Astrocyte (in vitro differentiated cells and primary cell): ENCODE data around the gene IL1R1.

Source experiments
- EZH2 ChIP-seq: IDR thresholded peaks from 2 replicates; pipeline ENCODE4 v1.6.1; 2012; ENCODE audit warnings: mild to moderate bottlenecking, low read length, inconsistent platforms; ENCODE audit not compliant: insufficient read depth
- TF ChIP-seq, protein P1 (sequence below): IDR thresholded peaks from 2 replicates; pipeline ENCODE4 v1.5.1; 2011; ENCODE audit warnings: low read depth, mild to moderate bottlenecking, inconsistent platforms, low read length, moderate library complexity; ENCODE audit not compliant: insufficient read depth

DNA sequence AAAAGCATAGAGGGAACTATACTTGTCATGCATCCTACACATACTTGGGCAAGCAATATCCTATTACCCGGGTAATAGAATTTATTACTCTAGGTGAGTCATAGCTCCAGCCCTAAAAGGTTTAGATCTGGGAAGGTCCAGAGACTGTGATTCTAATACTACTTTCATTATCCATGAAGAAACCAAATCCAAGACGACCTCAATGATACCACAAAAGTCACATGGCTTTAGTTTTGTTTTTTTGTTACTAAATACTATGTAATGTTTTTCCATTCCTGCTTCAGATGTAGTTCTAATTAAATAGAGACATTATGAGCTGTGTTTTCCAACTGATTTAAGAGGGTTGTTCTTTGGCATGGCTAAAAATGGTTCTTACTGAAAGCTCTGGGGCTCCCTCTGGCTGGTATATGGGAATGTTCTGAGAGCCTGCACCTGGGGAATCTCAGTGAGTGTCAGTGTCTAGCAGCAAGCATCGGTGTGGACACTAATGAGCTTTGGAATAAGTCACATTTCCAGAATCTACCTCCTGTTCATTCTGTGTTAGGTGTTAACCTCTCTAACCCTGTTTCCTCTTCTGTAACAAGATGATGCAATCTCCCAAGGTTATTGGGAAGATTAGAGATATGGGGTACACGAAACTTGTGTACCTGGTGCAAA, 23.8 kb downstream of the IL1R1 start:
- TF ChIP-seq, protein P1, sequence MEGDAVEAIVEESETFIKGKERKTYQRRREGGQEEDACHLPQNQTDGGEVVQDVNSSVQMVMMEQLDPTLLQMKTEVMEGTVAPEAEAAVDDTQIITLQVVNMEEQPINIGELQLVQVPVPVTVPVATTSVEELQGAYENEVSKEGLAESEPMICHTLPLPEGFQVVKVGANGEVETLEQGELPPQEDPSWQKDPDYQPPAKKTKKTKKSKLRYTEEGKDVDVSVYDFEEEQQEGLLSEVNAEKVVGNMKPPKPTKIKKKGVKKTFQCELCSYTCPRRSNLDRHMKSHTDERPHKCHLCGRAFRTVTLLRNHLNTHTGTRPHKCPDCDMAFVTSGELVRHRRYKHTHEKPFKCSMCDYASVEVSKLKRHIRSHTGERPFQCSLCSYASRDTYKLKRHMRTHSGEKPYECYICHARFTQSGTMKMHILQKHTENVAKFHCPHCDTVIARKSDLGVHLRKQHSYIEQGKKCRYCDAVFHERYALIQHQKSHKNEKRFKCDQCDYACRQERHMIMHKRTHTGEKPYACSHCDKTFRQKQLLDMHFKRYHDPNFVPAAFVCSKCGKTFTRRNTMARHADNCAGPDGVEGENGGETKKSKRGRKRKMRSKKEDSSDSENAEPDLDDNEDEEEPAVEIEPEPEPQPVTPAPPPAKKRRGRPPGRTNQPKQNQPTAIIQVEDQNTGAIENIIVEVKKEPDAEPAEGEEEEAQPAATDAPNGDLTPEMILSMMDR: peak; percentile 43
- no peak for TF ChIP-seq EZH2
